H9 (cell line): ENCODE results near the gene DPYSL5. TPM values are rescaled to one million over a fixed set of nuclear protein-coding genes. Genes with fewer than 3 reads are reported as not detected.

Experiments used
- DNase-seq: peaks from one replicate; pipeline ENCODE4 v3.0.0-alpha.2; 2017
- H2AFZ ChIP-seq: one replicate; pipeline ENCODE4 v1.6.1; 2013; ENCODE audit warnings: mild to moderate bottlenecking, low read length, control low read depth, moderate library complexity
- H2AK5ac ChIP-seq: 2 replicates; pipeline ENCODE4 v1.6.1; 2013; ENCODE audit warnings: low read length, control low read depth, mixed read lengths; ENCODE audit not compliant: insufficient read length
- H2BK120ac ChIP-seq: one replicate; pipeline ENCODE4 v1.6.1; 2013; ENCODE audit warnings: low read depth, mild to moderate bottlenecking, low read length, control low read depth, inconsistent platforms; ENCODE audit not compliant: poor library complexity, severe bottlenecking
- H2BK12ac ChIP-seq: 2 replicates; pipeline ENCODE4 v1.6.1; 2013; ENCODE audit warnings: low read length, control low read depth, mixed read lengths, low read depth; ENCODE audit not compliant: insufficient read length
- H2BK15ac ChIP-seq: 2 replicates; pipeline ENCODE4 v1.6.1; 2013; ENCODE audit warnings: low read depth, low read length, control low read depth
- H2BK20ac ChIP-seq: one replicate; pipeline ENCODE4 v1.6.1; 2013; ENCODE audit warnings: low read depth, mild to moderate bottlenecking, low read length, control low read depth, inconsistent platforms; ENCODE audit not compliant: poor library complexity, severe bottlenecking
- H2BK5ac ChIP-seq: 2 replicates; pipeline ENCODE4 v1.6.1; 2013; ENCODE audit warnings: low read length, control low read depth, mixed read lengths; ENCODE audit not compliant: insufficient read length
- H3K14ac ChIP-seq: 2 replicates; pipeline ENCODE4 v1.6.1; 2013; ENCODE audit warnings: low read length, control low read depth; ENCODE audit not compliant: insufficient read depth
- H3K18ac ChIP-seq: 2 replicates; pipeline ENCODE4 v1.6.1; 2013; ENCODE audit warnings: low read depth, mild to moderate bottlenecking, mixed read lengths, low read length, control low read depth; ENCODE audit not compliant: insufficient read length
- H3K23ac ChIP-seq: 2 replicates; pipeline ENCODE4 v1.6.1; 2013; ENCODE audit warnings: low read length, control low read depth, mixed read lengths, low read depth; ENCODE audit not compliant: insufficient read length
- H3K23me2 ChIP-seq: 2 replicates; pipeline ENCODE4 v1.6.1; 2013; ENCODE audit warnings: low read depth, mild to moderate bottlenecking, mixed read lengths, low read length, control low read depth; ENCODE audit not compliant: insufficient read length, poor library complexity, severe bottlenecking
- H3K27ac ChIP-seq: 2 replicates; pipeline ENCODE4 v1.5.1; 2013; ENCODE audit warnings: low read length, control low read depth, mixed read lengths, low read depth; ENCODE audit not compliant: insufficient read length
- H3K27me3 ChIP-seq: 2 replicates; pipeline ENCODE4 v1.6.1; 2013; ENCODE audit warnings: low read length, control low read depth, inconsistent platforms; ENCODE audit not compliant: insufficient read depth
- H3K4ac ChIP-seq: 2 replicates; pipeline ENCODE4 v1.6.1; 2013; ENCODE audit warnings: low read depth, mild to moderate bottlenecking, control low read depth, inconsistent platforms, low read length, moderate library complexity
- H3K4me1 ChIP-seq: 2 replicates; pipeline ENCODE4 v1.6.1; 2013; ENCODE audit warnings: low read length, control low read depth, inconsistent platforms; ENCODE audit not compliant: insufficient read depth
- H3K4me2 ChIP-seq: 2 replicates; pipeline ENCODE4 v1.6.1; 2013; ENCODE audit warnings: low read length, control low read depth, mixed read lengths; ENCODE audit not compliant: insufficient read length, insufficient read depth
- H3K56ac ChIP-seq: 2 replicates; pipeline ENCODE4 v1.6.1; 2013; ENCODE audit warnings: low read depth, mild to moderate bottlenecking, mixed read lengths, low read length, control low read depth; ENCODE audit not compliant: insufficient read length
- H3K79me1 ChIP-seq: 2 replicates; pipeline ENCODE4 v1.6.1; 2013; ENCODE audit warnings: low read depth, mild to moderate bottlenecking, moderate library complexity, low read length, control low read depth, inconsistent platforms; ENCODE audit not compliant: insufficient read depth, poor library complexity, severe bottlenecking
- H3K79me2 ChIP-seq: 2 replicates; pipeline ENCODE4 v1.6.1; 2013; ENCODE audit warnings: low read length, control low read depth, inconsistent platforms; ENCODE audit not compliant: insufficient read depth
- H3K9ac ChIP-seq: 2 replicates; pipeline ENCODE4 v1.6.1; 2013; ENCODE audit warnings: low read length, control low read depth, mixed read lengths; ENCODE audit not compliant: insufficient read length; ENCODE audit errors: extremely low read depth
- H3K9me3 ChIP-seq: one replicate; pipeline ENCODE4 v1.6.1; 2013; ENCODE audit warnings: low read depth, low read length, inconsistent platforms; ENCODE audit not compliant: control insufficient read depth
- H3T11ph ChIP-seq: one replicate; pipeline ENCODE4 v1.6.1; 2013; ENCODE audit warnings: mild to moderate bottlenecking, low read length, control low read depth, inconsistent platforms
- H4K20me1 ChIP-seq: one replicate; pipeline ENCODE4 v1.6.1; 2013; ENCODE audit not compliant: control insufficient read depth, insufficient read length, insufficient read depth
- H4K5ac ChIP-seq: 2 replicates; pipeline ENCODE4 v1.6.1; 2013; ENCODE audit warnings: low read depth, mild to moderate bottlenecking, mixed read lengths, low read length, control low read depth; ENCODE audit not compliant: insufficient read length
- H4K8ac ChIP-seq: replicated peaks from 2 replicates; pipeline ENCODE4 v1.6.1; 2013; ENCODE audit warnings: low read length, control low read depth, mixed read lengths, low read depth; ENCODE audit not compliant: insufficient read length
- H4K91ac ChIP-seq: 2 replicates; pipeline ENCODE4 v1.6.1; 2013; ENCODE audit warnings: low read depth, mild to moderate bottlenecking, moderate library complexity, mixed read lengths, low read length, control low read depth; ENCODE audit not compliant: insufficient read length
- H3K27ac Mint-ChIP-seq, 3 experiments: 2 replicates in 2 of 3; 3 replicates in 1 of 3; pipeline ENCODE4 v1.8.0; 2020 to 2021; ENCODE audit warnings: mixed read lengths in 3 of 3, mild to moderate bottlenecking in 1 of 3, moderate library complexity in 1 of 3
- H3K27me3 Mint-ChIP-seq: 2 replicates; pipeline ENCODE4 v1.8.0; 2021; ENCODE audit warnings: low read depth, mild to moderate bottlenecking, moderate library complexity, mixed read lengths
- H3K36me3 Mint-ChIP-seq, 3 experiments: 2 replicates in 2 of 3; 3 replicates in 1 of 3; pipeline ENCODE4 v1.8.0; 2020 to 2021; ENCODE audit warnings: low read depth in 3 of 3, mixed read lengths in 3 of 3; ENCODE audit not compliant: insufficient read depth in 1 of 3
- H3K4me1 Mint-ChIP-seq, 2 experiments: 2 replicates each; pipeline ENCODE4 v1.8.0; 2020; ENCODE audit warnings: mixed read lengths in 2 of 2
- H3K4me3 Mint-ChIP-seq, 2 experiments: 2 replicates in 1 of 2; 3 replicates in 1 of 2; pipeline ENCODE4 v1.8.0; 2020 to 2021; ENCODE audit warnings: mild to moderate bottlenecking in 2 of 2, mixed read lengths in 2 of 2, moderate library complexity in 1 of 2
- H3K9me3 Mint-ChIP-seq, 2 experiments: 2 replicates in 1 of 2; 3 replicates in 1 of 2; pipeline ENCODE4 v1.8.0; 2020; ENCODE audit warnings: mild to moderate bottlenecking in 2 of 2, mixed read lengths in 2 of 2, moderate library complexity in 1 of 2
- CTCF ChIP-seq: fragments of 200-600 bp; sonication (generic); conservative IDR thresholded peaks from 3 replicates; pipeline ENCODE4 v1.8.0; 2021; ENCODE audit warnings: antibody characterized with exemption, mild to moderate bottlenecking
- WGBS: extraction: QIAGEN DNeasy Blood & Tissue Kit; methylation state at CpG from one replicate; pipeline ENCODE4 v1.1.7; 2013; ENCODE audit warnings: missing lambda C conversion rate, low lambda C conversion rate, mixed read lengths; ENCODE audit not compliant: insufficient read length; ENCODE audit errors: extremely low coverage; 5-methylcytosine and 5-hydroxymethylcytosine counted together
- total RNA-seq: library from RNA; stranded (reverse); gene quantifications from 2 replicates; pipeline ENCODE4 v1.2.1, GENCODE V29; 2021

Gene DPYSL5
- total RNA-seq, 1 experiment from 2014 or later: 6.4 TPM

GRCh38 chr2:26850000-26850431, 2.1 kb downstream of the DPYSL5 start:
- no peaks in the 10 kb centered on the region for H4K20me1 ChIP-seq
- peak overlapping the region; percentile 26 to 78; a peak in 4 of 5 replicates for H3K4me3 Mint-ChIP-seq

More at GRCh38 chr2:26850000-26850431, 2.1 kb downstream of the DPYSL5 start:
- Histone ChIP-seq H3K23me2 (peaks cover 23% of the 10 kb centered on the region), H3K79me2 (no peaks in the 10 kb centered on the region), H3K18ac (no peak overlapping the region), H2BK15ac (no peak overlapping the region), H3K56ac (no peak overlapping the region), H2BK5ac (no peak overlapping the region), H2BK20ac (no peak overlapping the region), H3K4ac (no peak overlapping the region), H2BK12ac (no peak overlapping the region), H2BK120ac (no peak overlapping the region), H3K9me3 (no peaks in the 10 kb centered on the region), H3K4me1 (no peaks in the 10 kb centered on the region), H3K79me1 (no peaks in the 10 kb centered on the region), H3K27me3 (peaks cover 33% of the 10 kb centered on the region), H2AK5ac (no peak overlapping the region), H3K14ac (no peak overlapping the region), H4K91ac (no peak overlapping the region), H3K27ac (no peak overlapping the region), H4K8ac (no peak overlapping the region), H3K9ac (no peak overlapping the region), H2AFZ (no peak overlapping the region), H4K5ac (no peak overlapping the region), H3T11ph (no peak overlapping the region), H3K4me2 (peak overlapping the region; percentile 68), H3K23ac (no peak overlapping the region)
- Mint-ChIP-seq H3K27ac (no peak overlapping the region), H3K36me3 (no peaks in the 10 kb centered on the region; a peak in 1 of 7 replicates), H3K9me3 (no peaks in the 10 kb centered on the region), H3K27me3 (peaks cover 92% of the 10 kb centered on the region), H3K4me1 (peaks cover 7 to 24% of the 10 kb centered on the region in 2 experiments; a peak in 3 of 4 replicates)
- DNase-seq: no peak
- TF ChIP-seq CTCF: no peak
- WGBS: no CpG with 5 or more reads among the region's 25 CpGs
